NCI-H774 (cell line): Measurements from ENCODE around the gene SMG5.
"Not testable (repeated sequence)": the region's sequence is repeated elsewhere in the genome, so short reads cannot be mapped to it uniquely, and the experiment has no call there.

Experiments used
- DNase-seq: peaks from one replicate; lab custom pipeline; 2025; lab: John Stamatoyannopoulos, UW

The SMG5 gene

DNA sequence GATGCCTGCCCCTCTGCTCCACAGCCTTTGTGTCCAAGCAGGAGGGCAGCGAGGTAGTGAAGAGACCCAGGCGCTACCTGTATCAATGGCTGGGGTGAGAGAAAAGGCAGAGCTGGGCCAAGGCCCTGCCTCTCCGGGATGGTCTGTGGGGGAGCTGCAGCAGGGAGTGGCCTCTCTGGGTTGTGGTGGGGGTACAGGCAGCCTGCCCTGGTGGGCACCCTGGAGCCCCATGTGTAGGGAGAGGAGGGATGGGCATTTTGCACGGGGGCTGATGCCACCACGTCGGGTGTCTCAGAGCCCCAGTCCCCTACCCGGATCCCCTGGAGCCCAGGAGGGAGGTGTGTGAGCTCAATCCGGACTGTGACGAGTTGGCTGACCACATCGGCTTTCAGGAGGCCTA lies 39.9 kb downstream of the SMG5 start:
- no peak for DNase-seq

DNA sequence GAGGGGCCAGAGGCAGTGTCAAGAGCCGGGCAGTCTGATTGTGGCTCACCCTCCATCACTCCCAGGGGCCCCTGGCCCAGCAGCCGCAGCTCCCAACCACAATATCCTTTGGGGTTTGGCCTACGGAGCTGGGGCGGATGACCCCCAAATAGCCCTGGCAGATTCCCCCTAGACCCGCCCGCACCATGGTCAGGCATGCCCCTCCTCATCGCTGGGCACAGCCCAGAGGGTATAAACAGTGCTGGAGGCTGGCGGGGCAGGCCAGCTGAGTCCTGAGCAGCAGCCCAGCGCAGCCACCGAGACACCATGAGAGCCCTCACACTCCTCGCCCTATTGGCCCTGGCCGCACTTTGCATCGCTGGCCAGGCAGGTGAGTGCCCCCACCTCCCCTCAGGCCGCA lies 40.7 kb downstream of the SMG5 start, which contains the start of gene BGLAP:
TSS of gene BGLAP (plus strand) at position 259 of the 400 bp plus-strand sequence. CDS start at position 307, 48 bp downstream.
- no peak for DNase-seq

DNA sequence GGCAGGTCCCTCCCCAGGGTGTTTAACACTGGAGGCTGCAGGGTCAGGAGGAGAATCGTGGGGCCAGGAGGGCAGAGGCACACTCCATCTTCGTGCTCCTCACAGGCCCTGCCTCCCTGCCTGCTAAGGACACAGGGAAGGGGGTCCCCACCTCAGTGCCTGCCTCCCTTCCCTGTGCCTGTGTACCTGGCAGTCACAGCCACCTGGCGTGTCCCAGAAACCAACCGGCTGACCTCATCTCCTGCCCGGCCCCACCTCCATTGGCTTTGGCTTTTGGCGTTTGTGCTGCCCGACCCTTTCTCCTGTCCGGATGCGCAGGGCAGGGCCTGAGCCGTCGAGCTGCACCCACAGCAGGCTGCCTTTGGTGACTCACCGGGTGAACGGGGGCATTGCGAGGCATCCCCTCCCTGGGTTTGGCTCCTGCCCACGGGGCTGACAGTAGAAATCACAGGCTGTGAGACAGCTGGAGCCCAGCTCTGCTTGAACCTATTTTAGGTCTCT lies 41.3 kb downstream of the SMG5 start:
- no peak for DNase-seq

DNA sequence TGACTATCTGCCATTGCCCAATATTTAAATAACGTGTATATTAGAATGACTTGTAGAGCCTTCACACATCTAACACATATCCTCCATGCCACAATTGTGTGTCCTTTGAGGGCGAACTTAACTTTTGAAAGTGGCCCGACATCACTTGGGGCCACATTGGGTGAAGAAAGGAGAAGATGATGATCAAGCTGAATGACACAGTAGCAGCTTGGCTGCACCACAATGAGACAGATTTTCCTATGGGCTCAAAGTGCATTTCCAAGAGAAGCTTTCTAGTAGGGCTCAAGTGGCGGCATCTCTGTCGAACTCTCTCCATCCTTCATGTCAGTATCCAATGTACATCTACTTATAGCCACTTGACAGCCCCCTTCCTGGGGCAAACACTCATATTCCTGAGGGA lies 44.4 kb downstream of the SMG5 start:
- no peak for DNase-seq

DNA sequence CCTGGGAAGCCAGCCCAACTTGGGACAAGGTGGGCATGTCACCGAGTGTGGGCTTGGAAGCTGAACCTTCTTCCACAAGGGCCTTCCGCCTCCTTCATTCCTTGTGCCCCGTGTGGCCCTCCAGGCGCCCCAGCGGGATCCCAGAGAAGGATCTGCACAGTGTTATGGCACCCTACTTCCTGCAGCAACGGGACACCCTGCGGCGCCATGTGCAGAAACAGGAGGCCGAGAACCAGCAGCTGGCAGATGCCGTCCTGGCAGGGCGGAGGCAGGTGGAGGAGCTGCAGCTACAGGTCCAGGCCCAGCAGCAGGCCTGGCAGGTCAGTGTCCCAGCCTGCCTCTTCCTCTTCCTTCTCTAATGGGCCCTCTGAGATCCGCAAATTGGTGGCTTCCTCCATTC lies 46.5 kb downstream of the SMG5 start:
- no peak for DNase-seq

DNA sequence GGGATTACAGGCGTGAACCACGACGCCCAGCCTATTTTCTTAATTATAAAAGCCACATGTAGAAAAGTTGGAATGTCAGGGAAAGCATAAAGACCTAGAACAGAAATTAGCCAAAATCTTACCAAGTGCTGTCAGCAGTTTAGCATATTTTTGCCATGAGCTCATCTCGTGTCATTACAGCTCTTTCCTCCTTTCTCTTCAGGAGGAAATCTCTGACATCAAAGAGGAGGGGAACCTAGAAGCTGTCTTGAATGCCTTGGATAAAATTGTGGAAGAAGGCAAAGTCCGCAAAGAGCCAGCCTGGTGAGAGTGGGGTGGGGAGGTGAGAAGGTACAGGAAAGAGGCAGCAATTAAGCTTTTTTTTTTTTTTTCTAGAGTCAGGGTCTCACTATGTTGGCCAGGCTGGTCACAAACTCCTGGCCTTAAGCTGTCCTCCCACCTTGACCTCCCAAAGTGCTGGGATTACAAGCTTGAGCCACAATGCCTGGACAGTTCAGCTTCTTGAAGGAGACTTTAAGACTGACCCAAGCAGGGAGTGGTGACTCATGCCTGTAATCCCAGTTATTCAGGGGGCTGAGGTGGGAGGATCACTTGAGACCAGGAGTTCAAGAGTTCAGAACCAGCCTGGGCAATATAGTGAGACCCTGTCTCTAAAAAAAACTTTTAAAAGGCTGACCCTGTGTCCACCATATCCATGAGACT lies 49.0 kb downstream of the SMG5 start:
- no peak for DNase-seq

DNA sequence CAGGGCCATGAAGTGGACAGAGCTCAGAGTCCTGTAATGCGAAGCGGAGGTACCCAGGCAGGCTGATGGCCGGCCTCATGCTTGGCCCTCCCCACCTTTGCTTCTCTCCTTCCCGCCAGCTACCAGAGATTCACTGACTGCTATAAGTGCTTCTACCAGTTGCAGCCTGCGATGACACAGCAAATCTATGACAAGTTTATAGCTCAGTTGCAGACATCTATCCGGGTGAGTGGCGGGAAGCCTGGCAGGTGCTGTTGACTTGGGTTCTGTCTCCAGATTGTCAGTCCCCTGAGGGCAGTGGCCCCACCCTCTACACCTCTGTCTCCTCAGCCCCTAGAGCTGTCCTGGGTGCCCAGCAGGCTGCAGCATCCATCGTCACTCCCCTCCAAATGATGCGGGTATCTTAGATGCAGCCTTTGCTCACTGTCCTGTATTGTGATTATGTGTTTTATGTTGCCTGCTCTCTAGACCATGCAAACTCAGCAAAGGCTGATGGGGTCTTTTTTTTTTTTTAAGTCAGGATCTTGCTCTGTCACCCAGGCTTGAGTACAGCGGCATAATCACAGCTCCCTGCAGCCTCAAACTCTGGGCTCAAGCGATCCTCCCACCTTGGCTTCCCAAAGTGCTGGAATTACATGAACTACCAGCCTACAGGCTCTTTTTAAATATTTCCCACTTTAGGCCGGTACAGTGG lies 50.3 kb downstream of the SMG5 start:
- no peak for DNase-seq

DNA sequence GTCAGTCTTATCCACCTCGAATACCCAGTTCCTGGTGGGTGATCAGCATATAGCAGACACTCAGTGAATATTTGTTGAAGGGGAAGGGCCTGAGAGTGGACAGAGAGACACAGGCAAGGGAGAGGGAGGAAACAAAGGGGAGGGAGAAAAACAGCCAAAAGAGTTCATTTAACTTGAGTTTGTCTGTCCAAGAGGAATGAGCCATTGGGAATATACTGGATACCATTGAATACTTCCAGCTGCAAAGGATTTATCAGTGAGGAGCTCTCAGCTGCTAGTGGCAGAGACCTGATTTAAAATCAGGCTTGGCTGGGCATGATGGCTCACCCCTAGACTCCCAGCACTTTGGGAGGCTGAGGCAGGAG lies 52.2 kb downstream of the SMG5 start:
- DNase-seq: no peak

DNA sequence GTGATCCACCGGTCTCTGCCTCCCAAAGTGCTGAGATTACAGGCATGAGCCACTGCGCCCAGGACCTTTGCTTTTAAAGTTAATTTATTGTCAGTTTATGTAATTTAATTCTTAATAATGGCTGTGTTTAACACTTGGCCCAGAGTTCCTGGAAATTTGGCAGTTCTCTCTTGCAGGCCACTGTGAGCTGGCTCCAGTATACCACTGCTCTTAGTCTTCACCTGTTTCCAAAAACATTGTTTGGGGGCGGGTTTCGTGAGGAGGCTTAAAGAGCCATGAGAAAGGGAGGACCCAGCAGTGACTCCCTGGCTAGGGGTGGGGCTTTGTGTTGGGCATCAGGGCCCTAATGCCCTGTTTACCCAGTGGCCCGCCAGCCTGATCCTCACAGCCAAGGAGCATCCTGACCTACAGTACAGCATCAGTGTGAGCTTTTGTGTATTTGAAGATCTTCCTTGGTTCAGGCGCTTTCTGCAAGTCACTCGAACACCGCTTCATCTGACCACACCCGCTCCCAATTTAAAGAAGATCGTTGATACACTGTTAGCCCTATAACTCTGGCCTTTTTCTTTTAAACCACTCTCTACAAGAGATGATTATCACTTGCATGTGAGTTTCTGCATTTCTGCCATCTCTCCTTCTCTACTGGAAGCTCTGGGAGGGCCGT lies 52.7 kb downstream of the SMG5 start:
- no peak for DNase-seq

DNA sequence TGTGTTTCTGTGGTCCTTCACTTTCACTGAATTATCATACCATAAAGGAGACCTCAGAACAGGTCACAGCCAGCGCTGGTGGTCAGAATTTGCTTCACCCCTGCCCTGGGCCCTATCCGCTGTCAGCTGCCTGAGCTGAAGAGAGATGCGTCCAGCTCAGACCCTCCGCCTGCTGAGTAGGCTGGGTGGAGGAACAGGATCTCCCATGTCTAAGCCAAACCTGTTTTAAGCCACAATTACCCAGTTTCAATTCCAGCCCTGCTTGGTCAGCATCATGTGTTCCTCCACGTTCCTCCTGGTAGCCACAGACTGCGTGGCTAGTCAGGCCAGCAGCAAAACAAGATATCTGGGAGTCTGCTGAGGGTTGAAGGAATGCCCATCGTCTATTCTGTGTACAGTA lies 54.1 kb downstream of the SMG5 start:
- DNase-seq: no peak

DNA sequence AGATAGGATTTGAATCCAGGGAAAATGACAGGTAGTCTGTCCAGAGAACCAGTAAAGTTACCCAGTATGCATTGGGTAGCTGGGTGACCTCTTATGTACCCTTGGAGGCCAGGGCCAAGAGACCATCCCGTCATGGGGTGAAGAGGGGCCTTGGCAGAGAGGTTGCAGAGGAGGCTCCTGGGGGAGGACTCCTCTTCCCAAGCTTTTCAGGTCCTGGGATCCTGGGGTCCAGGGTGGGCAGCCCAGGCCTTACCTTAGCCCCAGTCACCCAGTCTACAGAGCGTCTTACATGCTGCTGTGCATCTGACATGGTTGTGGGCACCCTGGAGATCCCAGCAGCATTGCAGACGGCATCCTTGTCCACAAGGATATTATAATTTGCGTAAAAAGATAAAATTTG lies 55.8 kb downstream of the SMG5 start:
- no peak for DNase-seq

DNA sequence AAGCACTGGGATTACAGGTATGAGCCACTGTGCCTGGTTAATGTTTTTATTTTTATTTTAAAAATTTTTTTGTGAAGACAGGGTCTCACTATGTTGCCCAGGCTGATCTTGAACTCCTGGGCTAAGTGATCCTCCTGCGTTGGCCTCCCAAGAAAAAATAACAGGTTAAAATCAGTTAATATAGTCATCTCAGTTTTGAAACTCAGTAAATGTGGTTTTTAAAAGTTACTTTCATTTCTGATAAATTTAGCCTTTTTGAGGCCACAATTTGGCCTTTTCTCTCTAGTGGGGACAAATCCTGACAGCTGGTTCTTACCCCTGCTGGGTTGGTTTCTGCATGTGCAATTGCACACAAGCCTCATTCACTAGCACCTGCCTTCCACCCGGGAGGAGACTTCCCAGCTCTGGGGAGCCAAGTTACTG lies 56.5 kb downstream of the SMG5 start:
- DNase-seq: no peak

DNA sequence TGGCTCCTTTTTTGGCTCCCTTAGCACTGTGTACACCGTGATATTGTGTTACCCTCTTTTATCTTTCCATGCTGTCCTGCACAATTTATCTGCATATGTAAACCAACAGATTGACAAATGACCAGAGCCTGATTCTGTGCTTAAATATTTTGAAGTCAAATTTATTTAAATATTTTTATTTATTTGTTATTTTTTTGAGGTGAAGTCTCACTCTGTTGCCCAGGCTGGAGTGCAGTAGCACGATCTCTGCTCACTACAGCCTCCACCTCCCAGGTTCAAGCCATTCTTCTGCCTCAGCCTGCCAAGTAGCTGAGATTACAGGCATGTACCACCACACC lies 57.0 kb downstream of the SMG5 start:
- DNase-seq: no peak

DNA sequence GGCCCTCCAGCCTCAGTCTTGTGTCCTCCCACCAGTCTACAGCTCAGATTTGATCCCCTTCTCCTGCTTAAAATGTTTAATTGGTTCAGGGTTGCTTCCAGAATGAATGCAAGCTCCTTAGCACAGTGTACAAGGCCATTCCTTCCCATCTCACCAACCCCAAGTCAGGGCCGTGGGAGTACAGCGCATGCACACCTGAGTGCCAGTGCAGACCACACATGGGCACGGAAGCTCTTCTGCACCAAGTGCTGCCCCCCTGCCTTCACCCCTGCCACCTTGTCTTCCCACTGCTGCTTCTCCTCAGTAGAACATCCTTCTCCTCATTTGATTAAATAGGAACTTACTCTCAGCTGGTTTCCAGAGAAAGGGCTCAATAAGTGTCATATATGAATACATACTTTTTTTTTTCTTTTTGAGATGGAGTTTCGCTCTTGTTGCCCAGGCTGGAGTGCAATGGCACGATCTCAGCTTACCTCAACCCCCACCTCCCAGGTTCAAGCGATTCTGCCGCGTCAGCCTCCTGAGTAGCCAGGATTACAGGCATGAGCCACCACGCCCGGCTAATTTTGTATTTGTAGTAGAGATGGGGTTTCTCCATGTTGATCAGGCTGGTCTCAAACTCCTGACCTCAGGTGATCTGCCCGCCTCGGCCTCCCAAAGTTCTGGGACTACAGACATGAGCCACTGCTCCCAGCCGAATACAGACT lies 60.5 kb downstream of the SMG5 start:
- DNase-seq: no peak

DNA sequence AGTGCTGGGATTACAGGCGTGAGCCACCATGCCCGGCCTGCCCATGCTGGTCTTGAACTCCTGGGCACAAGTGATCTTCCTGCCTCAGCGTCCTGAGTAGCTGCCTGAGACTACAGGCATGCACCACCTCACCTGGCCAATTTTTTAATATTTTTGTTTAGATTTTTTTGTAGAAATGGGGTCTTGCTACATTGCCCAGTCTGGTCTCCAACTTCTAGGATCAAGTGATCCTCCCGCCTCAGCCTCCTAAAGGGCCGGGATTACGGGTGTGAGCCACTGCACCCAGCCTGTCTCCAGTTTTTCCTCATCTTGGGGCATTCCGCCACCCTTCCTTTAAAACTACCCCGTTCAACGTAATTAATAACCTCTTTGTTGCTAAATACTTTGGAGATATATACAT lies 62.4 kb downstream of the SMG5 start:
- no peak for DNase-seq

DNA sequence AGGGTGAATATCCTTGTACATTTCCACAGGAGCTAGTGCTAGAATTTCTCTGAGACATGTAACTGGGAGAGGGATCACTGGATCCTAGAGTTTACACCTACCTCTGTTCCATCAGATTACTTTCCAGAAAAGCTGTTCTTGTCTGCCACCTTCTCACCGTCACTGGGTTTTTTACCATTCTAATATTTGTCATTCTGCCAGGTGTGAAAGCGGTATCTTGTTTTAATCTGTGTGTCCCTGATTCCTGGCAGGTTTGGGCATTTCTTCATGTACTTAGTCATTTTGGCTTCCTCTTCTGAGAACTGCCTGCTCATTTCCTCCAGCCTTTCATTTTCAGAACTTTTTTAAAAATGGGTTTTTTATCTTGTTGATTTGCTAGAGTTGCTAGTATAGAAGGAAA lies 64.8 kb downstream of the SMG5 start:
- no peak for DNase-seq

DNA sequence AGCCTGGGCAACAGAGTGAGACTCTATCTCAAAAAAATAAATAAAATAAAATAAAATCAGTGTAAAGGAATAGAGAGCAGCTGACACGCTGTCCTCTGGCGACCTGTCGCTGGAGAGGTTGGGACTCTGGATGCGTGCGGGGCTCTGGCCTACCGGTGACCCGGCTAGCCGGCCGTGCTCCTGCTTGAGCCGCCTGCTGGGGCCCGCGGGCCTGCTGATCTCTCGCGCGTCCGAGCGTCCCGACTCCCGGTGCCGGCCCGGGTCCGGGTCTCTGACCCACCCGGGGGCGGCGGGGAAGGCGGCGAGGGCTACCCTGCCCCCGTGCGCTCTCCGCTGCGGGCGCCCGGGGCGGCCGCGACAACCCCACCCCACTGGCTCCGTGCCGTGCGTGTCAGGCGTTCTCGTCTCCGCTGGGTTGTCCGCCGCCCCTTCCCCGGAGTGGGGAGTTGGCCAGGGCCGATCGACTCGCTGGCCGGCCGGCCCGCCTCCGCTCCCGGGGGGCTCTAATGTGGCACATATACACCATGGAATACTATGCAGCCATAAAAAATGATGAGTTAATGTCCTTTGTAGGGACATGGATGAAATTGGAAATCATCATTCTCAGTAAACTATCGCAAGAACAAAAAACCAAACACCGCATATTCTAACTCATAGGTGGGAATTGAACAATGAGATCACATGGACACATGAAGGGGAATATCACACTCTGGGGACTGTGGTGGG lies 66.1 kb downstream of the SMG5 start:
- not testable (repeated sequence) for DNase-seq

DNA sequence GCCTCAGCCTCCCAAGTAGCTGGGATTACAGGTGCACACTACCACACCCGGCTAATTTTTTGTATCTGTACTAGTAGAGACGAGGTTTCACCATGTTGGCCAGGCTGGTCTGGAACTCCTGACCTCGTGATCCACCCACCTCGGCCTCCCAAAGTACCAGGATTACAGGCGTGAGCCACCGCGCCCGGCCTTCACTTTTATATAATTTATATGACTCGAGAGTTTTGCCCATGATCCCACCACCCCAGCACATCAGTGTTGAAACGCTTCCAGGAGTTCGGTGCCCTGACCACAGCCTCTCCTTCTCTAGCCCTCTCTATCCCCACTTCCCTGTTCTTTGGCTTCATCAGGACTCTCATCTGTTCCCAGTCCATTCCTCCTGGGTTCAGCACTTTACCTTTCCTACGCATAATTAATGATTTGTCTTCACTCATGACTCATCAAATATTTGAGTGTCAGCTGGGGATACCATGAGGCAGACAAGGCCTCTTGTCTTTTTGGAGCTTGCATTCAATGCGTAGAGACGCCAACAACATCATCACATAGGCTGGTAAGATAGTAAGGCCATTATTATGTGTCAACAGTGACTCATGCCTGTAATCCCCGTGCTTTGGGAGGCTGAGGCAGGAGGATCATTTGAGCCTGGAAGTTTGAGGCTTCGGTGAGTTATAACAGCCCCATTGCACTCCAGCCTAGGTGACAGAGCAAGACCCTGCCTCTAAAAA lies 68.4 kb downstream of the SMG5 start:
- no peak for DNase-seq

DNA sequence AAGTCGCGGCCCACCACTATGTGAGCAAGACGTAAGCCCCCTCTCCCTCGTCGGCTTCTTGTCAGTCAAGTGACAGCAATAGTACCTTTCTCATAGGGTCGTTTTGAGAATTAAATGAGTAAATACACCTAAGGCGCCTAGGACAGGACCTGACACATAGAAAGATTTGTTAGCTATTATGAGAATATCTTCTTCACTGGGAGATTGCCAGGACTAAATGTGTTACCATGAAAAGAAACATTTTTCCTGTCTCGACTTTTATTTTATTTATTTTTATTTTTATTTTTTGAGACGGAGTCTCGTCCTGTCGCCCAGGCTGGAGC lies 69.0 kb downstream of the SMG5 start:
- no peak for DNase-seq

DNA sequence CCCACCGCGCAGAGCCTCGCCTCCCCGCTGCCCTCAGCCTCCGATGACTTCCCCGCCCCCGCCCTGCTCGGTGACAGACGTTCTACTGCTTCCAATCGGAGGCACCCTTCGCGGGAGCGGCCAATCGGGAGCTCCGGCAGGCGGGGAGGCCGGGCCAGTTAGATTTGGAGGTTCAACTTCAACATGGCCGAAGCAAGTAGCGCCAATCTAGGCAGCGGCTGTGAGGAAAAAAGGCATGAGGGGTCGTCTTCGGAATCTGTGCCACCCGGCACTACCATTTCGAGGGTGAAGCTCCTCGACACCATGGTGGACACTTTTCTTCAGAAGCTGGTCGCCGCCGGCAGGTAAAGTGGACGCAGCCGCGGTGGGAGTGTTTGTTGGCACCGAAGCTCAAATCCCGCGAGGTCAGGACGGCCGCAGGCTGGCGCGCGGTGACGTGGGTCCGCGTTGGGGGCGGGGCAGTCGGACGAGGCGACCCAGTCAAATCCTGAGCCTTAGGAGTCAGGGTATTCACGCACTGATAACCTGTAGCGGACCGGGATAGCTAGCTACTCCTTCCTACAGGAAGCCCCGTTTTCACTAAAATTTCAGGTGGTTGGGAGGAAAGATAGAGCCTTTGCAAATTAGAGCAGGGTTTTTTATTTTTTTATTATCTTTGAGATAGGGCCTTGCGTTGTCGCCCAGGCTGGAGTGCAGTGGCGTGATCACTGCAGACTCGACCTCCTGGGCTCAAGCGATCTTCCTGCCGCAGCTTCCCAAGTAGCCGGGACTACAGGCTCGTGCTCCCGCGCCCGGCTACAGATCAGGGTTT lies 69.6 kb downstream of the SMG5 start, which contains the start of gene PMF1:
TSS of gene PMF1 (plus strand) at position 175 of the 811 bp plus-strand sequence. CDS start at position 184, 9 bp downstream.
- DNase-seq: peak; percentile 95
